PC-9 (cell line): ENCODE measurements around the gene RUNX2.

Source experiments
- EZH2 ChIP-seq: fragments of 200-600 bp; sonication (generic); IDR thresholded peaks from 2 replicates; pipeline ENCODE4 v1.8.0; 2017; ENCODE audit warnings: antibody characterized with exemption, low read depth
- TF ChIP-seq, protein P1 (sequence below): fragments of 200-600 bp; sonication (generic); conservative IDR thresholded peaks from 2 replicates; pipeline ENCODE4 v1.6.1; 2017; ENCODE audit warnings: mixed run types, antibody characterized with exemption, mild to moderate bottlenecking, moderate library complexity

DNA sequence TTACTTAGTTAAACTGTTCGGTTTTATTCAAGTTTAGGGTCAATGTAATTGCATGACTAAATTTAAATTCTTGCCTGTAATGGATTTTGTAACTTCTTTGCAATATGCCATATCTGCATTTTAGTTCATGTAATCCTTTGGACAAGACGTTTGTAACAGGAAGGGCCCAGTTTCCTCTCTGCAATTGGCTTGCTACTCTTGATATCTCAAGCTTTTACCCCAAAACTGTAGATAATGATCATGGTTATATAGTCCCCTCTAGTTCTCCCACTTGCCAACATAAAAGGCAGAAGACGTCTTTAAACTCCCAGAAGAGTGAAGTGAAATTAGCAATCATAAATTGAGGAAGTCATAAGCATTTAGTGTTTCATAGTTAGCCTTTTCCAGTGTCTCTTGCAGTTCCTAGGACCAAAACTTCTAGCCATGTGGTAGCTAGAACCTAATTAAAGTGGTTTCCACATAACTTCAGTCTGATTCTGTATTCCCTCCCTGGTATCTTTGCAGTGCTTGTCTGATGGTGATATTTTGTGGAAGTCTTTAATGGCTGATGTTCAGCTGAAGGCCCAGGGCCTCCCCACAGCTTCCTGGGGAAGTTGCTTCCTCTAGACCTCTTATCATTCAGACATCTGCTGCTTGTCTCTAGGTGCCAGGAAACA lies 167.4 kb downstream of the RUNX2 start:
- TF ChIP-seq, protein P1, sequence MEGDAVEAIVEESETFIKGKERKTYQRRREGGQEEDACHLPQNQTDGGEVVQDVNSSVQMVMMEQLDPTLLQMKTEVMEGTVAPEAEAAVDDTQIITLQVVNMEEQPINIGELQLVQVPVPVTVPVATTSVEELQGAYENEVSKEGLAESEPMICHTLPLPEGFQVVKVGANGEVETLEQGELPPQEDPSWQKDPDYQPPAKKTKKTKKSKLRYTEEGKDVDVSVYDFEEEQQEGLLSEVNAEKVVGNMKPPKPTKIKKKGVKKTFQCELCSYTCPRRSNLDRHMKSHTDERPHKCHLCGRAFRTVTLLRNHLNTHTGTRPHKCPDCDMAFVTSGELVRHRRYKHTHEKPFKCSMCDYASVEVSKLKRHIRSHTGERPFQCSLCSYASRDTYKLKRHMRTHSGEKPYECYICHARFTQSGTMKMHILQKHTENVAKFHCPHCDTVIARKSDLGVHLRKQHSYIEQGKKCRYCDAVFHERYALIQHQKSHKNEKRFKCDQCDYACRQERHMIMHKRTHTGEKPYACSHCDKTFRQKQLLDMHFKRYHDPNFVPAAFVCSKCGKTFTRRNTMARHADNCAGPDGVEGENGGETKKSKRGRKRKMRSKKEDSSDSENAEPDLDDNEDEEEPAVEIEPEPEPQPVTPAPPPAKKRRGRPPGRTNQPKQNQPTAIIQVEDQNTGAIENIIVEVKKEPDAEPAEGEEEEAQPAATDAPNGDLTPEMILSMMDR, result no peak
- TF ChIP-seq EZH2, result no peak
